ENCODE data around the gene MYH7B. TPM values are rescaled to one million over a fixed set of nuclear protein-coding genes. Genes with fewer than 3 reads are reported as not detected.
A peak's percentile ranks its signal among the peaks of the same experiment; 100 is the strongest.

The MYH7B gene
- total RNA-seq, 1 experiment from 2014 or later = 0.22 TPM

DNA sequence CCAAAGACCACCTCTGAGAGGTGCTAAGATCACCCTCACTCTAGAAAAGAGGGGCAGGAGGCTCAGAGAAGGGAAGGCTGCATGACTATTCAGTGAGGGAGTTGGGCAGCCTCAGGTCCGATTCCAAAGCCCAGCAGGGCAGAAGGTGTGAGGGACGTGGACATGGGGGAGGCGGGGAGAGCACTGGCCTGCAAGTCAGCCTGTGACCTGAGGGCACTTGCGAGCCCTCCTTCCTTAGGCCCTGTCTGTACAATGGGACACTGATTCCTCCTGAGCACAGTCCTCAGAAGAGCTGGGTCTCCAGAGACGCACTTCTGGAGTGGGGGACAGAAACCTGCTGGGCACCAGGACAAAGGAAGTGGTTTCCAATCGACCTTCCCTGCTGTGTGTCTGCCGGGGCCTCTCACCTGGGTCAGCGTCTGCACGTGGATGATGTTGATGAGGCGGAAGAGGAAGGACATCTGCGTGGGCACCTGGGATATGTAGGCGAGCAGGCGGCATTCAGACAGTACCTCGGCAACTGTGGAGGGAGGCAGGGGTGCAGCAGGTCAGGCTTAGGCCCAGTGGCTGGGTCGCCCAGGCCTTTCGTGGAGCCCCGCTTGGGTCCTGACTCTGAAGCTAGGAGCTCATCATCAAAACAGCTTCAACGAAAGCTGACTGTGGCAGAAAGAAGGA, 48.5 kb downstream of the MYH7B start:
- Histone ChIP-seq H2AFZ (ENCODE audit: low read length) (no peak overlapping the region), H3K9me3 (ENCODE audit: control insufficient read depth, low read depth, low read length) (no peaks in the 10 kb centered on the region), H3K79me2 (ENCODE audit: insufficient read depth, low read length) (no peaks in the 10 kb centered on the region), H2AK5ac (ENCODE audit: insufficient read length, low read length) (no peak overlapping the region), H3K9ac (ENCODE audit: extremely low read depth, insufficient read length, low read length) (no peak overlapping the region), H3K56ac (ENCODE audit: insufficient read length, low read depth, low read length) (no peak overlapping the region), H3K27me3 (ENCODE audit: insufficient read depth, low read length) (no peaks in the 10 kb centered on the region), H3K23ac (ENCODE audit: insufficient read length, low read depth, low read length) (no peak overlapping the region), H4K5ac (ENCODE audit: insufficient read length, low read depth, low read length) (no peak overlapping the region), H3K4me1 (ENCODE audit: insufficient read depth, low read length) (no peaks in the 10 kb centered on the region), H3K4ac (ENCODE audit: low read depth, low read length) (no peak overlapping the region), H2BK120ac (ENCODE audit: low read depth, low read length, poor library complexity, severe bottlenecking) (no peak overlapping the region), H3K27ac (ENCODE audit: insufficient read length, low read depth, low read length) (no peak overlapping the region), H4K8ac (replicated peaks; ENCODE audit: insufficient read length, low read depth, low read length) (no peak overlapping the region), H3K14ac (ENCODE audit: insufficient read depth, low read length) (no peak overlapping the region), H4K91ac (ENCODE audit: insufficient read length, low read depth, low read length) (no peak overlapping the region), H3K4me2 (ENCODE audit: insufficient read depth, insufficient read length, low read length) (no peak overlapping the region), H2BK20ac (ENCODE audit: low read depth, low read length, poor library complexity, severe bottlenecking) (no peak overlapping the region), H3K23me2 (ENCODE audit: insufficient read length, low read depth, low read length, poor library complexity, severe bottlenecking) (no peaks in the 10 kb centered on the region), H2BK15ac (ENCODE audit: low read depth, low read length) (no peak overlapping the region), H2BK5ac (ENCODE audit: insufficient read length, low read length) (no peak overlapping the region), H3T11ph (ENCODE audit: low read length) (no peak overlapping the region), H3K18ac (ENCODE audit: insufficient read length, low read depth, low read length) (no peak overlapping the region), H4K20me1 (ENCODE audit: control insufficient read depth, insufficient read depth, insufficient read length) (no peaks in the 10 kb centered on the region), H3K79me1 (ENCODE audit: insufficient read depth, low read depth, low read length, poor library complexity, severe bottlenecking) (no peaks in the 10 kb centered on the region), H2BK12ac (ENCODE audit: insufficient read length, low read depth, low read length) (no peak overlapping the region)
- Mint-ChIP-seq H3K27ac (peak overlapping the region in 2 of 3 experiments; percentile 74 to 91; a peak in 5 of 7 replicates), H3K9me3 (no peaks in the 10 kb centered on the region), H3K27me3 (ENCODE audit: low read depth) (no peaks in the 10 kb centered on the region), H3K36me3 (ENCODE audit: insufficient read depth in 1 of 3, low read depth in 3 of 3) (peaks cover 33 to 91% (median 81%) of the 10 kb centered on the region in 3 experiments), H3K4me3 (no peak overlapping the region), H3K4me1 (peaks cover 7% of the 10 kb centered on the region in 2 experiments)
- WGBS (ENCODE audit: extremely low coverage, insufficient read length, low lambda C conversion rate) = no CpG with 5 or more reads among the region's 18 CpGs
- no peak for DNase-seq
- TF ChIP-seq, protein P1, sequence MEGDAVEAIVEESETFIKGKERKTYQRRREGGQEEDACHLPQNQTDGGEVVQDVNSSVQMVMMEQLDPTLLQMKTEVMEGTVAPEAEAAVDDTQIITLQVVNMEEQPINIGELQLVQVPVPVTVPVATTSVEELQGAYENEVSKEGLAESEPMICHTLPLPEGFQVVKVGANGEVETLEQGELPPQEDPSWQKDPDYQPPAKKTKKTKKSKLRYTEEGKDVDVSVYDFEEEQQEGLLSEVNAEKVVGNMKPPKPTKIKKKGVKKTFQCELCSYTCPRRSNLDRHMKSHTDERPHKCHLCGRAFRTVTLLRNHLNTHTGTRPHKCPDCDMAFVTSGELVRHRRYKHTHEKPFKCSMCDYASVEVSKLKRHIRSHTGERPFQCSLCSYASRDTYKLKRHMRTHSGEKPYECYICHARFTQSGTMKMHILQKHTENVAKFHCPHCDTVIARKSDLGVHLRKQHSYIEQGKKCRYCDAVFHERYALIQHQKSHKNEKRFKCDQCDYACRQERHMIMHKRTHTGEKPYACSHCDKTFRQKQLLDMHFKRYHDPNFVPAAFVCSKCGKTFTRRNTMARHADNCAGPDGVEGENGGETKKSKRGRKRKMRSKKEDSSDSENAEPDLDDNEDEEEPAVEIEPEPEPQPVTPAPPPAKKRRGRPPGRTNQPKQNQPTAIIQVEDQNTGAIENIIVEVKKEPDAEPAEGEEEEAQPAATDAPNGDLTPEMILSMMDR (conservative IDR thresholded peaks at IDR 0.05) = no peak
